GM12873 (cell line): ENCODE measurements around the gene SCN5A.

Source experiments
- CTCF ChIP-seq: IDR thresholded peaks from 2 replicates; pipeline ENCODE4 v1.5.1; 2012; ENCODE audit warnings: low read depth, mild to moderate bottlenecking, moderate library complexity, low read length, control low read depth; ENCODE audit not compliant: insufficient read depth; ENCODE audit errors: missing control alignments

The SCN5A gene

GRCh38 chr3:38653685-38654537 is 4.4 kb upstream of the SCN5A start:
- TF ChIP-seq CTCF = no peak

- no peak for TF ChIP-seq CTCF
These were observed 3.4 kb upstream of the SCN5A start for GRCh38 chr3:38652934-38653333.

- peak; percentile 100 for TF ChIP-seq CTCF
These were observed 1.8 kb upstream of the SCN5A start for GRCh38 chr3:38651153-38651789.

- no peak for TF ChIP-seq CTCF
These were observed 913 bp upstream of the SCN5A start for GRCh38 chr3:38650248-38650951.

GRCh38 chr3:38648659-38649499 is 608 bp downstream of the SCN5A start:
- TF ChIP-seq CTCF = no peak

- no peak for TF ChIP-seq CTCF
These were observed 1.3 kb downstream of the SCN5A start for GRCh38 chr3:38648024-38648658.
